HEK293 (cell line): Measurements from ENCODE around the gene BCAN.

Source experiments
- CTCF ChIA-PET: fragments of 350-600 bp; formaldehyde crosslinking; extraction: SDS; loops from one replicate; lab custom pipeline; 2021; ENCODE audit warnings: antibody characterized with exemption; lab: Yijun Ruan, JAX
- POLR2A ChIA-PET: fragments of 300-600 bp; formaldehyde crosslinking; extraction: SDS; loops from one replicate; lab custom pipeline; 2020; ENCODE audit warnings: antibody characterized with exemption, inconsistent platforms; lab: Yijun Ruan, JAX
- H3K27ac ChIP-seq: fragments of 200-500 bp; sonication (Bioruptor generic); 2 replicates; pipeline ENCODE4 v1.5.1; 2014; ENCODE audit warnings: low read depth, low read length, control low read depth, inconsistent platforms; ENCODE audit errors: extremely low read depth
- H3K36me3 ChIP-seq, 2 experiments: fragments of 200-500 bp in 1 of 2; sonication (Bioruptor generic) in 1 of 2; 1 replicate in 1 of 2; 2 replicates in 1 of 2; pipeline ENCODE4 v1.5.1; 2014 to 2017; ENCODE audit warnings: inconsistent platforms in 2 of 2, low read length in 2 of 2; ENCODE audit not compliant: control insufficient read depth in 2 of 2, insufficient read depth in 1 of 2
- H3K4me1 ChIP-seq: fragments of 200-500 bp; sonication (Bioruptor generic); 2 replicates; pipeline ENCODE4 v1.5.1; 2014; ENCODE audit warnings: mild to moderate bottlenecking, low read length, inconsistent platforms; ENCODE audit not compliant: control insufficient read depth, insufficient read depth
- H3K4me3 ChIP-seq: 2 replicates; pipeline ENCODE4 v1.5.1; 2011; ENCODE audit warnings: low read depth, mild to moderate bottlenecking, control low read depth, low read length, moderate library complexity
- H3K9me3 ChIP-seq: fragments of 200-500 bp; sonication (Bioruptor generic); 2 replicates; pipeline ENCODE4 v1.5.1; 2014; ENCODE audit warnings: low read depth, low read length, inconsistent platforms; ENCODE audit not compliant: control insufficient read depth, insufficient read depth
- BCL11A ChIP-seq: fragments of 450-650 bp; formaldehyde crosslinking; IDR thresholded peaks from 2 replicates; pipeline ENCODE4 v1.5.1; 2016; ENCODE audit warnings: low read depth, missing biosample characterization, missing genetic modification characterization
- BCL11B ChIP-seq: fragments of 450-650 bp; formaldehyde crosslinking; IDR thresholded peaks from 2 replicates; pipeline ENCODE4 v1.5.1; 2016; ENCODE audit warnings: low read depth, missing biosample characterization, missing genetic modification characterization
- HOXD13 ChIP-seq: sonication (generic); formaldehyde crosslinking; IDR thresholded peaks from 2 replicates; pipeline ENCODE4 v1.8.0; 2022; ENCODE audit warnings: missing genetic modification reagents, borderline replicate concordance
- KLF1 ChIP-seq: fragments of 450-650 bp; formaldehyde crosslinking; IDR thresholded peaks from 2 replicates; pipeline ENCODE4 v1.5.1; 2016; ENCODE audit warnings: missing biosample characterization, missing genetic modification characterization
- KLF16 ChIP-seq: fragments of 450-650 bp; formaldehyde crosslinking; IDR thresholded peaks from 2 replicates; pipeline ENCODE4 v1.5.1; 2017; ENCODE audit warnings: missing biosample characterization, missing genetic modification characterization
- KLF7 ChIP-seq: fragments of 450-650 bp; formaldehyde crosslinking; IDR thresholded peaks from 2 replicates; pipeline ENCODE4 v1.5.1; 2016; ENCODE audit warnings: missing biosample characterization, missing genetic modification characterization, borderline replicate concordance
- MYNN ChIP-seq: fragments of 450-650 bp; formaldehyde crosslinking; IDR thresholded peaks from 2 replicates; pipeline ENCODE4 v1.5.1; 2016; ENCODE audit warnings: missing biosample characterization, missing genetic modification characterization, borderline replicate concordance
- SCRT1 ChIP-seq: fragments of 450-650 bp; formaldehyde crosslinking; IDR thresholded peaks from 2 replicates; pipeline ENCODE4 v1.5.1; 2016; ENCODE audit warnings: missing biosample characterization, missing genetic modification characterization, borderline replicate concordance
- SP2 ChIP-seq: fragments of 450-650 bp; formaldehyde crosslinking; IDR thresholded peaks from 2 replicates; pipeline ENCODE4 v1.5.1; 2016; ENCODE audit warnings: missing biosample characterization, missing genetic modification characterization
- TRIM28 ChIP-seq: IDR thresholded peaks from 2 replicates; pipeline ENCODE4 v1.6.1; 2011; ENCODE audit warnings: low read length, control low read depth, borderline replicate concordance
- YY1 ChIP-seq: fragments of 450-650 bp; formaldehyde crosslinking; IDR thresholded peaks from 2 replicates; pipeline ENCODE4 v1.5.1; 2018; ENCODE audit warnings: missing biosample characterization, missing genetic modification characterization
- ZBTB1 ChIP-seq: fragments of 450-650 bp; formaldehyde crosslinking; IDR thresholded peaks from 2 replicates; pipeline ENCODE4 v1.5.1; 2016; ENCODE audit warnings: missing biosample characterization, missing genetic modification characterization
- ZNF157 ChIP-seq: fragments of 450-650 bp; formaldehyde crosslinking; IDR thresholded peaks from 2 replicates; pipeline ENCODE4 v1.5.1; 2016; ENCODE audit warnings: missing biosample characterization, missing genetic modification characterization
- ZNF202 ChIP-seq: fragments of 450-650 bp; formaldehyde crosslinking; IDR thresholded peaks from 2 replicates; pipeline ENCODE4 v1.5.1; 2016; ENCODE audit warnings: missing biosample characterization, missing genetic modification characterization, borderline replicate concordance
- ZNF214 ChIP-seq: fragments of 450-650 bp; formaldehyde crosslinking; IDR thresholded peaks from 2 replicates; pipeline ENCODE4 v1.5.1; 2017; ENCODE audit warnings: missing biosample characterization, mild to moderate bottlenecking, missing genetic modification characterization, borderline replicate concordance
- ZNF248 ChIP-seq: fragments of 450-650 bp; formaldehyde crosslinking; IDR thresholded peaks from 2 replicates; pipeline ENCODE4 v1.5.1; 2017; ENCODE audit warnings: missing biosample characterization, missing genetic modification characterization
- ZNF501 ChIP-seq: fragments of 450-650 bp; formaldehyde crosslinking; IDR thresholded peaks from 2 replicates; pipeline ENCODE4 v1.5.1; 2016; ENCODE audit warnings: missing biosample characterization, missing genetic modification characterization
- ZNF514 ChIP-seq: fragments of 450-650 bp; formaldehyde crosslinking; IDR thresholded peaks from 2 replicates; pipeline ENCODE4 v1.5.1; 2016; ENCODE audit warnings: missing biosample characterization, missing genetic modification characterization
- ZNF544 ChIP-seq: fragments of 450-650 bp; formaldehyde crosslinking; IDR thresholded peaks from 2 replicates; pipeline ENCODE4 v1.5.0; 2017; ENCODE audit warnings: missing biosample characterization, missing genetic modification characterization
- ZNF555 ChIP-seq: fragments of 450-650 bp; formaldehyde crosslinking; conservative IDR thresholded peaks from 2 replicates; pipeline ENCODE4 v1.5.1; 2017; ENCODE audit warnings: missing biosample characterization, mild to moderate bottlenecking, missing genetic modification characterization, inconsistent platforms
- ZNF560 ChIP-seq: fragments of 450-650 bp; formaldehyde crosslinking; IDR thresholded peaks from 2 replicates; pipeline ENCODE4 v1.5.1; 2017; ENCODE audit warnings: missing biosample characterization, missing genetic modification characterization, borderline replicate concordance
- ZNF658 ChIP-seq: fragments of 450-650 bp; formaldehyde crosslinking; IDR thresholded peaks from 2 replicates; pipeline ENCODE4; 2016; ENCODE audit warnings: missing biosample characterization, missing genetic modification characterization
- ZNF664 ChIP-seq: fragments of 450-650 bp; formaldehyde crosslinking; IDR thresholded peaks from 2 replicates; pipeline ENCODE4 v1.5.1; 2016; ENCODE audit warnings: missing biosample characterization, missing genetic modification characterization
- ZSCAN23 ChIP-seq: fragments of 450-650 bp; formaldehyde crosslinking; IDR thresholded peaks from 2 replicates; pipeline ENCODE4 v1.5.1; 2016; ENCODE audit warnings: missing biosample characterization, missing genetic modification characterization
- TF ChIP-seq, protein P1 (sequence below): fragments of 450-650 bp; formaldehyde crosslinking; IDR thresholded peaks from 2 replicates; pipeline ENCODE4 v1.5.1; 2017; ENCODE audit warnings: missing biosample characterization, missing genetic modification characterization
- TF ChIP-seq, protein P2 (sequence below): fragments of 450-650 bp; formaldehyde crosslinking; IDR thresholded peaks from 2 replicates; pipeline ENCODE4 v1.5.1; 2016; ENCODE audit warnings: missing biosample characterization, missing genetic modification characterization, low read depth
- TF ChIP-seq, protein P3 (sequence below): fragments of 450-650 bp; formaldehyde crosslinking; IDR thresholded peaks from 2 replicates; pipeline ENCODE4 v1.5.1; 2017; ENCODE audit warnings: missing biosample characterization, missing genetic modification characterization
- TF ChIP-seq, protein P4 (sequence below): fragments of 450-650 bp; formaldehyde crosslinking; IDR thresholded peaks from 2 replicates; pipeline ENCODE4 v1.5.1; 2016; ENCODE audit warnings: missing biosample characterization, missing genetic modification characterization

The BCAN gene

DNA sequence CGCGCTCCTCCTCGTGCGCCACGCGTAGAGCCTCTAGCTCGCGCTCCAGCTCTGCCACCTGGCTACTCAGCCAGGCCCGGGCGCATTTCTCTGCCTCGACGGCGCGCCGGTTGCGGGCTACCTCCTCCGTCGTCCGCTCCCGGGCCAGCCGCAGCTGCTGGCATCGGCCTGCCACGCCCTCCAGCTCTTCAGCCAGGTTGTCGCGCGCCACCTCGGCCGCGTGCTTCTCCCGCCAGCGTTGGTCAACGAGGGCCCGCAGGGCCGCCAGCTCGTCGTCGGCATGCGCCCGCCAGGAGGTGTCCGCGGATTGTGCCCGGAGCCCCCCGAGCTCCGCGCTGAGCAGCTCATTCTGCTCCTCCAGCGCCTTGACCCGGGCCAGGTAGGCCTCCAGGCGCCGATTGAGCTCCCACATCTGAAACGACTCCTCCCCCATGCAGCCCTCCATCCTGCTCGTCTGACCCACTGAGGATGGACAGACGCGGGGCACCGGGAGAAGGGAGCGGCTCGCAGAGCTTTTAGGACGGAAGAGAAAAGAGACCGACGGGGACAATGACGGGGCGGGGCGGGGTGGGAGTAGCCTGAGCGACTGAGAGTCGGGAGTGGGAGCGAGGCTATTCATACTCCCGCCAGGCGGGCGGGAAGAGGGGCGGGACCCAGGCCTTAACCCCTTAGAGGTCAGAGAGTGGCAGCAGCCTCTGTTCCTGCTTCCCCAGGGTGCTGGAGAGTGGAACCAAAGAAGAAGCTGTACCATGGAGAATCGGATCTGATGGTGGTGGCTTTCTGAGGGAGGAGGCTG lies 35.1 kb downstream of the BCAN start, which contains the start of gene NES (continued):
- TF ChIP-seq, protein P1, sequence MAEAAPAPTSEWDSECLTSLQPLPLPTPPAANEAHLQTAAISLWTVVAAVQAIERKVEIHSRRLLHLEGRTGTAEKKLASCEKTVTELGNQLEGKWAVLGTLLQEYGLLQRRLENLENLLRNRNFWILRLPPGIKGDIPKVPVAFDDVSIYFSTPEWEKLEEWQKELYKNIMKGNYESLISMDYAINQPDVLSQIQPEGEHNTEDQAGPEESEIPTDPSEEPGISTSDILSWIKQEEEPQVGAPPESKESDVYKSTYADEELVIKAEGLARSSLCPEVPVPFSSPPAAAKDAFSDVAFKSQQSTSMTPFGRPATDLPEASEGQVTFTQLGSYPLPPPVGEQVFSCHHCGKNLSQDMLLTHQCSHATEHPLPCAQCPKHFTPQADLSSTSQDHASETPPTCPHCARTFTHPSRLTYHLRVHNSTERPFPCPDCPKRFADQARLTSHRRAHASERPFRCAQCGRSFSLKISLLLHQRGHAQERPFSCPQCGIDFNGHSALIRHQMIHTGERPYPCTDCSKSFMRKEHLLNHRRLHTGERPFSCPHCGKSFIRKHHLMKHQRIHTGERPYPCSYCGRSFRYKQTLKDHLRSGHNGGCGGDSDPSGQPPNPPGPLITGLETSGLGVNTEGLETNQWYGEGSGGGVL (tag by site-specific recombination) = peak; percentile 46
- TF ChIP-seq SP2 (tag by site-specific recombination) = peak; percentile 74
- TF ChIP-seq KLF7 (tag by site-specific recombination) = peak; percentile 71
- peak; percentile 66 for TF ChIP-seq KLF1
- no peak for TF ChIP-seq ZNF555 (tag by site-specific recombination)

DNA sequence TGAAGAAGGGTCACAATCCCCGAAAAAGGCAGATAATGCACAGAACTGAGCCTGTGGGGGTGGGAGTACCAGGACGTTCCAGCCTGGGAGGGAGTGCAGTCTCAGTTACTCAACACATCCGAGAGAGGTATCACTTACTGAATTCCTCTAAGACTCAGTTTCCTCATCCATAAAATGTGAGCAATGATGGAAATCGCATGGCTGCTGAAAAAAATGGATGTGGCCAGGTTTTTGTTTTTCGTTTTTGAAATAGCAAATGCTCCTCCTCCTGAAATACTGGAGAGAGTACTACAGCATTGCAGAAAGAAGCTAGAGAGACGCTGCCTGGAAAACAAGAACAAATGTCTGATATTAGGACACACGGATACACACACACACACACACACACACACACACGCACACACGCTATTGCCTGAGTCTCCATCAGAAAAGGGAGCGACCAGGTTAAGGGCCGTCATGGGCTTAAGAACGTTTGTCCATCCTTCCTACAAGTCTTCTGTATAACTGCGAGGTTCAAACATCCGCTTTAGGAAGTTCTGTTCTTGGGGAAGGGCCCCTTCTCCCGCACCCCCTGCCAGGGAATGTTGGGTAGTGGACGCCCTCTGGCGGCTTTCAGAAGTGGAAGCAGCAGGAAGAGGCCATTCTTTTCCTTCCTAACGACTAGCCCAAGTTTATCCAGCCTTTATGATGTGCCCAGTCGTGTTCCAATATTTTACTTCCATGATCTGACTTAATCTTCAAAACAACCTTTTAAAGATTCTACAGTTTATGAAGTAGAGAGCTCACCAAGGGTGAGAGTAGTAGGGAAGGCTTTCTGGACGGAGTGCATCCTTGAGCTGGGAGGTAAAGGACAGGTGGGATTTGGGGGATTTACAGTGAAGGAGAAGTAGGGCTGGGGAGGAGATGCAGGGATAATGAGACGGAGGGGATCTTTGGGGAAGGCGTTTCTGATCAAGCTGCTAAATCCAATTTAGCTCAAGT lies 36.0 kb downstream of the BCAN start:
- POLR2A ChIA-PET = interaction anchor here (0.5 to 2.2 kb wide), 4 partner anchors 13 to 145 kb away, joined by 3 to 20 read pairs (median 10); partner anchors contain the start of genes ISG20L2 and METTL25B
- peaks cover 0 to 11% of the 10 kb centered on the region in 2 experiments; a peak in 1 of 3 replicates for H3K36me3 ChIP-seq
- CTCF ChIA-PET = interaction anchor here (0.6 to 21.1 kb wide), 35 partner anchors 13 to 1540 kb away, joined by 3 to 564 read pairs (median 4); partner anchors contain the start of genes BCAN, CRABP2, HAPLN2 and ISG20L2
- H3K4me3 ChIP-seq = no peak overlapping the region
- no peaks in the 10 kb centered on the region for H3K9me3 ChIP-seq
- H3K4me1 ChIP-seq = no peaks in the 10 kb centered on the region
- no peak overlapping the region for H3K27ac ChIP-seq
- no peak for TF ChIP-seq SCRT1
- TF ChIP-seq ZNF664 = no peak
- TF ChIP-seq ZNF157 (tag by site-specific recombination) = no peak
- no peak for TF ChIP-seq ZNF544 (tag by site-specific recombination)
- no peak for TF ChIP-seq MYNN
- TF ChIP-seq, protein P2, sequence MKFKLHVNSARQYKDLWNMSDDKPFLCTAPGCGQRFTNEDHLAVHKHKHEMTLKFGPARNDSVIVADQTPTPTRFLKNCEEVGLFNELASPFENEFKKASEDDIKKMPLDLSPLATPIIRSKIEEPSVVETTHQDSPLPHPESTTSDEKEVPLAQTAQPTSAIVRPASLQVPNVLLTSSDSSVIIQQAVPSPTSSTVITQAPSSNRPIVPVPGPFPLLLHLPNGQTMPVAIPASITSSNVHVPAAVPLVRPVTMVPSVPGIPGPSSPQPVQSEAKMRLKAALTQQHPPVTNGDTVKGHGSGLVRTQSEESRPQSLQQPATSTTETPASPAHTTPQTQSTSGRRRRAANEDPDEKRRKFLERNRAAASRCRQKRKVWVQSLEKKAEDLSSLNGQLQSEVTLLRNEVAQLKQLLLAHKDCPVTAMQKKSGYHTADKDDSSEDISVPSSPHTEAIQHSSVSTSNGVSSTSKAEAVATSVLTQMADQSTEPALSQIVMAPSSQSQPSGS (tag by site-specific recombination) = no peak
- TF ChIP-seq ZNF501 (tag by site-specific recombination) = no peak
- TF ChIP-seq BCL11B (tag by site-specific recombination) = no peak
- no peak for TF ChIP-seq TRIM28
- TF ChIP-seq ZNF202 (tag by site-specific recombination) = no peak
- TF ChIP-seq BCL11A (tag by site-specific recombination) = no peak
- TF ChIP-seq KLF7 (tag by site-specific recombination) = 0 out of 2 replicates have a peak, but pooled peaks have one; percentile 4
- no peak for TF ChIP-seq HOXD13 (CRISPR knock-in tag)
- TF ChIP-seq, protein P3, sequence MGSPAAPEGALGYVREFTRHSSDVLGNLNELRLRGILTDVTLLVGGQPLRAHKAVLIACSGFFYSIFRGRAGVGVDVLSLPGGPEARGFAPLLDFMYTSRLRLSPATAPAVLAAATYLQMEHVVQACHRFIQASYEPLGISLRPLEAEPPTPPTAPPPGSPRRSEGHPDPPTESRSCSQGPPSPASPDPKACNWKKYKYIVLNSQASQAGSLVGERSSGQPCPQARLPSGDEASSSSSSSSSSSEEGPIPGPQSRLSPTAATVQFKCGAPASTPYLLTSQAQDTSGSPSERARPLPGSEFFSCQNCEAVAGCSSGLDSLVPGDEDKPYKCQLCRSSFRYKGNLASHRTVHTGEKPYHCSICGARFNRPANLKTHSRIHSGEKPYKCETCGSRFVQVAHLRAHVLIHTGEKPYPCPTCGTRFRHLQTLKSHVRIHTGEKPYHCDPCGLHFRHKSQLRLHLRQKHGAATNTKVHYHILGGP (tag by site-specific recombination) = no peak
- TF ChIP-seq, protein P4, sequence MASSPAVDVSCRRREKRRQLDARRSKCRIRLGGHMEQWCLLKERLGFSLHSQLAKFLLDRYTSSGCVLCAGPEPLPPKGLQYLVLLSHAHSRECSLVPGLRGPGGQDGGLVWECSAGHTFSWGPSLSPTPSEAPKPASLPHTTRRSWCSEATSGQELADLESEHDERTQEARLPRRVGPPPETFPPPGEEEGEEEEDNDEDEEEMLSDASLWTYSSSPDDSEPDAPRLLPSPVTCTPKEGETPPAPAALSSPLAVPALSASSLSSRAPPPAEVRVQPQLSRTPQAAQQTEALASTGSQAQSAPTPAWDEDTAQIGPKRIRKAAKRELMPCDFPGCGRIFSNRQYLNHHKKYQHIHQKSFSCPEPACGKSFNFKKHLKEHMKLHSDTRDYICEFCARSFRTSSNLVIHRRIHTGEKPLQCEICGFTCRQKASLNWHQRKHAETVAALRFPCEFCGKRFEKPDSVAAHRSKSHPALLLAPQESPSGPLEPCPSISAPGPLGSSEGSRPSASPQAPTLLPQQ (tag by site-specific recombination) = no peak
- TF ChIP-seq ZNF248 (tag by site-specific recombination) = no peak
- TF ChIP-seq ZSCAN23 (tag by site-specific recombination) = no peak
- TF ChIP-seq ZBTB1 (tag by site-specific recombination) = no peak
- no peak for TF ChIP-seq ZNF214 (tag by site-specific recombination)
- no peak for TF ChIP-seq ZNF658
- TF ChIP-seq YY1 (tag by site-specific recombination) = 0 out of 2 replicates have a peak, but pooled peaks have one; percentile 29
- no peak for TF ChIP-seq ZNF514
- no peak for TF ChIP-seq KLF16 (tag by site-specific recombination)
- no peak for TF ChIP-seq ZNF560
